H9 (cell line): ENCODE data around the gene RPS6KA4. TPM values are rescaled to one million over a fixed set of nuclear protein-coding genes. Genes with fewer than 3 reads are reported as not detected.

Source experiments
- DNase-seq: peaks from one replicate; pipeline ENCODE4 v3.0.0-alpha.2; 2017
- H2AFZ ChIP-seq: one replicate; pipeline ENCODE4 v1.6.1; 2013; ENCODE audit warnings: mild to moderate bottlenecking, low read length, control low read depth, moderate library complexity
- H2AK5ac ChIP-seq: 2 replicates; pipeline ENCODE4 v1.6.1; 2013; ENCODE audit warnings: low read length, control low read depth, mixed read lengths; ENCODE audit not compliant: insufficient read length
- H2BK120ac ChIP-seq: one replicate; pipeline ENCODE4 v1.6.1; 2013; ENCODE audit warnings: low read depth, mild to moderate bottlenecking, low read length, control low read depth, inconsistent platforms; ENCODE audit not compliant: poor library complexity, severe bottlenecking
- H2BK12ac ChIP-seq: 2 replicates; pipeline ENCODE4 v1.6.1; 2013; ENCODE audit warnings: low read length, control low read depth, mixed read lengths, low read depth; ENCODE audit not compliant: insufficient read length
- H2BK15ac ChIP-seq: 2 replicates; pipeline ENCODE4 v1.6.1; 2013; ENCODE audit warnings: low read depth, low read length, control low read depth
- H2BK20ac ChIP-seq: one replicate; pipeline ENCODE4 v1.6.1; 2013; ENCODE audit warnings: low read depth, mild to moderate bottlenecking, low read length, control low read depth, inconsistent platforms; ENCODE audit not compliant: poor library complexity, severe bottlenecking
- H2BK5ac ChIP-seq: 2 replicates; pipeline ENCODE4 v1.6.1; 2013; ENCODE audit warnings: low read length, control low read depth, mixed read lengths; ENCODE audit not compliant: insufficient read length
- H3K14ac ChIP-seq: 2 replicates; pipeline ENCODE4 v1.6.1; 2013; ENCODE audit warnings: low read length, control low read depth; ENCODE audit not compliant: insufficient read depth
- H3K18ac ChIP-seq: 2 replicates; pipeline ENCODE4 v1.6.1; 2013; ENCODE audit warnings: low read depth, mild to moderate bottlenecking, mixed read lengths, low read length, control low read depth; ENCODE audit not compliant: insufficient read length
- H3K23ac ChIP-seq: 2 replicates; pipeline ENCODE4 v1.6.1; 2013; ENCODE audit warnings: low read length, control low read depth, mixed read lengths, low read depth; ENCODE audit not compliant: insufficient read length
- H3K23me2 ChIP-seq: 2 replicates; pipeline ENCODE4 v1.6.1; 2013; ENCODE audit warnings: low read depth, mild to moderate bottlenecking, mixed read lengths, low read length, control low read depth; ENCODE audit not compliant: insufficient read length, poor library complexity, severe bottlenecking
- H3K27ac ChIP-seq: 2 replicates; pipeline ENCODE4 v1.5.1; 2013; ENCODE audit warnings: low read length, control low read depth, mixed read lengths, low read depth; ENCODE audit not compliant: insufficient read length
- H3K27me3 ChIP-seq: 2 replicates; pipeline ENCODE4 v1.6.1; 2013; ENCODE audit warnings: low read length, control low read depth, inconsistent platforms; ENCODE audit not compliant: insufficient read depth
- H3K4ac ChIP-seq: 2 replicates; pipeline ENCODE4 v1.6.1; 2013; ENCODE audit warnings: low read depth, mild to moderate bottlenecking, control low read depth, inconsistent platforms, low read length, moderate library complexity
- H3K4me1 ChIP-seq: 2 replicates; pipeline ENCODE4 v1.6.1; 2013; ENCODE audit warnings: low read length, control low read depth, inconsistent platforms; ENCODE audit not compliant: insufficient read depth
- H3K4me2 ChIP-seq: 2 replicates; pipeline ENCODE4 v1.6.1; 2013; ENCODE audit warnings: low read length, control low read depth, mixed read lengths; ENCODE audit not compliant: insufficient read length, insufficient read depth
- H3K56ac ChIP-seq: 2 replicates; pipeline ENCODE4 v1.6.1; 2013; ENCODE audit warnings: low read depth, mild to moderate bottlenecking, mixed read lengths, low read length, control low read depth; ENCODE audit not compliant: insufficient read length
- H3K79me1 ChIP-seq: 2 replicates; pipeline ENCODE4 v1.6.1; 2013; ENCODE audit warnings: low read depth, mild to moderate bottlenecking, moderate library complexity, low read length, control low read depth, inconsistent platforms; ENCODE audit not compliant: insufficient read depth, poor library complexity, severe bottlenecking
- H3K79me2 ChIP-seq: 2 replicates; pipeline ENCODE4 v1.6.1; 2013; ENCODE audit warnings: low read length, control low read depth, inconsistent platforms; ENCODE audit not compliant: insufficient read depth
- H3K9ac ChIP-seq: 2 replicates; pipeline ENCODE4 v1.6.1; 2013; ENCODE audit warnings: low read length, control low read depth, mixed read lengths; ENCODE audit not compliant: insufficient read length; ENCODE audit errors: extremely low read depth
- H3K9me3 ChIP-seq: one replicate; pipeline ENCODE4 v1.6.1; 2013; ENCODE audit warnings: low read depth, low read length, inconsistent platforms; ENCODE audit not compliant: control insufficient read depth
- H3T11ph ChIP-seq: one replicate; pipeline ENCODE4 v1.6.1; 2013; ENCODE audit warnings: mild to moderate bottlenecking, low read length, control low read depth, inconsistent platforms
- H4K20me1 ChIP-seq: one replicate; pipeline ENCODE4 v1.6.1; 2013; ENCODE audit not compliant: control insufficient read depth, insufficient read length, insufficient read depth
- H4K5ac ChIP-seq: 2 replicates; pipeline ENCODE4 v1.6.1; 2013; ENCODE audit warnings: low read depth, mild to moderate bottlenecking, mixed read lengths, low read length, control low read depth; ENCODE audit not compliant: insufficient read length
- H4K8ac ChIP-seq: replicated peaks from 2 replicates; pipeline ENCODE4 v1.6.1; 2013; ENCODE audit warnings: low read length, control low read depth, mixed read lengths, low read depth; ENCODE audit not compliant: insufficient read length
- H4K91ac ChIP-seq: 2 replicates; pipeline ENCODE4 v1.6.1; 2013; ENCODE audit warnings: low read depth, mild to moderate bottlenecking, moderate library complexity, mixed read lengths, low read length, control low read depth; ENCODE audit not compliant: insufficient read length
- H3K27ac Mint-ChIP-seq, 3 experiments: 2 replicates in 2 of 3; 3 replicates in 1 of 3; pipeline ENCODE4 v1.8.0; 2020 to 2021; ENCODE audit warnings: mixed read lengths in 3 of 3, mild to moderate bottlenecking in 1 of 3, moderate library complexity in 1 of 3
- H3K27me3 Mint-ChIP-seq: 2 replicates; pipeline ENCODE4 v1.8.0; 2021; ENCODE audit warnings: low read depth, mild to moderate bottlenecking, moderate library complexity, mixed read lengths
- H3K36me3 Mint-ChIP-seq, 3 experiments: 2 replicates in 2 of 3; 3 replicates in 1 of 3; pipeline ENCODE4 v1.8.0; 2020 to 2021; ENCODE audit warnings: low read depth in 3 of 3, mixed read lengths in 3 of 3; ENCODE audit not compliant: insufficient read depth in 1 of 3
- H3K4me1 Mint-ChIP-seq, 2 experiments: 2 replicates each; pipeline ENCODE4 v1.8.0; 2020; ENCODE audit warnings: mixed read lengths in 2 of 2
- H3K4me3 Mint-ChIP-seq, 2 experiments: 2 replicates in 1 of 2; 3 replicates in 1 of 2; pipeline ENCODE4 v1.8.0; 2020 to 2021; ENCODE audit warnings: mild to moderate bottlenecking in 2 of 2, mixed read lengths in 2 of 2, moderate library complexity in 1 of 2
- H3K9me3 Mint-ChIP-seq, 2 experiments: 2 replicates in 1 of 2; 3 replicates in 1 of 2; pipeline ENCODE4 v1.8.0; 2020; ENCODE audit warnings: mild to moderate bottlenecking in 2 of 2, mixed read lengths in 2 of 2, moderate library complexity in 1 of 2
- WGBS: extraction: QIAGEN DNeasy Blood & Tissue Kit; methylation state at CpG from one replicate; pipeline ENCODE4 v1.1.7; 2013; ENCODE audit warnings: missing lambda C conversion rate, low lambda C conversion rate, mixed read lengths; ENCODE audit not compliant: insufficient read length; ENCODE audit errors: extremely low coverage; 5-methylcytosine and 5-hydroxymethylcytosine counted together
- total RNA-seq: library from RNA; stranded (reverse); gene quantifications from 2 replicates; pipeline ENCODE4 v1.2.1, GENCODE V29; 2021
- TF ChIP-seq, protein P1 (sequence below): fragments of 200-600 bp; sonication (generic); conservative IDR thresholded peaks from 3 replicates; pipeline ENCODE4 v1.8.0; 2021; ENCODE audit warnings: antibody characterized with exemption, mild to moderate bottlenecking

RPS6KA4 gene
- total RNA-seq, 1 experiment from 2014 or later, result 10.8 TPM

DNA sequence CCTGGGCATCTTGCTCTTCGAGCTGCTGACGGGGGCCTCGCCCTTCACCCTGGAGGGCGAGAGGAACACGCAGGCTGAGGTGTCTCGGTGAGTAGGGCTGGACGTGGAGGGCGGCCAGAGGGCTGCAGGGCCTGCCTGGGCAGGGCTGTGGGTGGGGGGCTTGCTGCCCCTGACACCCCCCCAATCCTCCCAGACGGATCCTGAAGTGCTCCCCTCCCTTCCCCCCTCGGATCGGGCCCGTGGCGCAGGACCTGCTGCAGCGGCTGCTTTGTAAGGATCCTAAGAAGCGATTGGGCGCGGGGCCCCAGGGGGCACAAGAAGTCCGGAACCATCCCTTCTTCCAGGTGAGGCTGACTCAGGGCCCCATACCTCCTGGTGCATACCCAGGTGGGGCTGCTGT lies 2.7 kb downstream of the RPS6KA4 start:
- Mint-ChIP-seq H3K27ac (no peak overlapping the region), H3K27me3 (no peaks in the 10 kb centered on the region), H3K4me3 (no peak overlapping the region), H3K4me1 (peaks cover 9 to 25% of the 10 kb centered on the region in 2 experiments), H3K36me3 (peaks cover 16 to 49% (median 40%) of the 10 kb centered on the region in 3 experiments), H3K9me3 (no peaks in the 10 kb centered on the region)
- Histone ChIP-seq H3K56ac (no peak overlapping the region), H3K14ac (no peak overlapping the region), H2BK120ac (no peak overlapping the region), H2AK5ac (no peak overlapping the region), H4K5ac (no peak overlapping the region), H2BK5ac (no peak overlapping the region), H3K9me3 (no peaks in the 10 kb centered on the region), H4K91ac (no peak overlapping the region), H3K18ac (no peak overlapping the region), H2BK12ac (no peak overlapping the region), H3K4me2 (no peak overlapping the region), H3K4me1 (peaks cover 2% of the 10 kb centered on the region; the same call in 1 of the 2 replicates), H3K23me2 (peaks cover 12% of the 10 kb centered on the region), H2AFZ (no peak overlapping the region), H3K79me1 (no peaks in the 10 kb centered on the region), H4K20me1 (peaks cover 2% of the 10 kb centered on the region), H3K27ac (no peak overlapping the region), H3K4ac (no peak overlapping the region), H3K27me3 (no peaks in the 10 kb centered on the region; the same call in 1 of the 2 replicates), H4K8ac (no peak overlapping the region), H3K79me2 (no peaks in the 10 kb centered on the region), H3K9ac (no peak overlapping the region), H2BK20ac (no peak overlapping the region), H3K23ac (no peak overlapping the region), H2BK15ac (no peak overlapping the region), H3T11ph (no peak overlapping the region)
- no CpG with 5 or more reads among the region's 18 CpGs for WGBS
- DNase-seq, result no peak
- TF ChIP-seq, protein P1, sequence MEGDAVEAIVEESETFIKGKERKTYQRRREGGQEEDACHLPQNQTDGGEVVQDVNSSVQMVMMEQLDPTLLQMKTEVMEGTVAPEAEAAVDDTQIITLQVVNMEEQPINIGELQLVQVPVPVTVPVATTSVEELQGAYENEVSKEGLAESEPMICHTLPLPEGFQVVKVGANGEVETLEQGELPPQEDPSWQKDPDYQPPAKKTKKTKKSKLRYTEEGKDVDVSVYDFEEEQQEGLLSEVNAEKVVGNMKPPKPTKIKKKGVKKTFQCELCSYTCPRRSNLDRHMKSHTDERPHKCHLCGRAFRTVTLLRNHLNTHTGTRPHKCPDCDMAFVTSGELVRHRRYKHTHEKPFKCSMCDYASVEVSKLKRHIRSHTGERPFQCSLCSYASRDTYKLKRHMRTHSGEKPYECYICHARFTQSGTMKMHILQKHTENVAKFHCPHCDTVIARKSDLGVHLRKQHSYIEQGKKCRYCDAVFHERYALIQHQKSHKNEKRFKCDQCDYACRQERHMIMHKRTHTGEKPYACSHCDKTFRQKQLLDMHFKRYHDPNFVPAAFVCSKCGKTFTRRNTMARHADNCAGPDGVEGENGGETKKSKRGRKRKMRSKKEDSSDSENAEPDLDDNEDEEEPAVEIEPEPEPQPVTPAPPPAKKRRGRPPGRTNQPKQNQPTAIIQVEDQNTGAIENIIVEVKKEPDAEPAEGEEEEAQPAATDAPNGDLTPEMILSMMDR, result no peak
